ENCODE measurements around the gene CRYBG3. TPM values are rescaled to one million over a fixed set of nuclear protein-coding genes. Genes with fewer than 3 reads are reported as not detected.

CRYBG3 gene
- total and polyA plus RNA-seq, 4 experiments from 2014 or later, result 0.83 to 12.3 (median 7.5) TPM

GRCh38 chr3:97860364-97860763 lies 38.6 kb downstream of the CRYBG3 start:
- Mint-ChIP-seq H3K4me3 (no peak overlapping the region), H3K27ac (no peak overlapping the region), H3K27me3 (no peaks in the 10 kb centered on the region), H3K9me3 (peaks cover 0 to 8% (median 4%) of the 10 kb centered on the region in 8 donors), H3K4me1 (peaks cover 0 to 4% (median 2%) of the 10 kb centered on the region in 4 donors), H3K36me3 (peaks cover 8 to 28% of the 10 kb centered on the region in 2 donors)
- Histone ChIP-seq H3K9me3 (ENCODE audit: control insufficient read depth in 1 of 2, low read length in 2 of 2) (no peaks in the 10 kb centered on the region), H3K4me3 (ENCODE audit: low read length in 2 of 2) (no peak overlapping the region), H3K27me3 (ENCODE audit: insufficient read depth, low read length) (no peaks in the 10 kb centered on the region), H3K4me1 (ENCODE audit: insufficient read depth, low read length) (no peaks in the 10 kb centered on the region), H3K36me3 (ENCODE audit: insufficient read depth, low read length) (no peaks in the 10 kb centered on the region), H3K27ac (ENCODE audit: low read depth, low read length) (no peak overlapping the region)
- no peak for DNase-seq
- intact Hi-C loops (cut with micrococcal nuclease), result no loop called here
- POLR2A ChIA-PET (ENCODE audit: partially characterized antibody), result no interaction called here
- CTCF ChIA-PET (ENCODE audit: partially characterized antibody), result interaction anchor here (1.0 to 1.1 kb wide), 2 partner anchors 23 to 60 kb away, joined by 3 read pairs; no protein-coding TSS in a partner anchor

- no peaks in the 10 kb centered on the region for H3K27me3 Mint-ChIP-seq
- H3K36me3 Mint-ChIP-seq, result peaks cover 7 to 18% of the 10 kb centered on the region in 2 donors
- H3K27ac ChIP-seq (ENCODE audit: low read depth, low read length), result no peak overlapping the region
- peaks cover 0 to 4% (median 1%) of the 10 kb centered on the region in 8 donors for H3K9me3 Mint-ChIP-seq
- intact Hi-C loops (cut with micrococcal nuclease), result no loop called here
- H3K4me1 Mint-ChIP-seq, result peaks cover 0 to 4% (median 3%) of the 10 kb centered on the region in 4 donors
- H3K36me3 ChIP-seq (ENCODE audit: insufficient read depth, low read length), result no peaks in the 10 kb centered on the region
- H3K27me3 ChIP-seq (ENCODE audit: insufficient read depth, low read length), result no peaks in the 10 kb centered on the region
- H3K4me3 ChIP-seq (ENCODE audit: low read length in 2 of 2), result no peak overlapping the region
- ChIA-PET POLR2A (ENCODE audit: partially characterized antibody) (interaction anchor here (1.5 kb wide), 1 partner anchor 41 kb away, joined by 4 read pairs; the partner anchor contains the start of gene CRYBG3), CTCF (ENCODE audit: partially characterized antibody) (interaction anchor here (0.6 kb wide), 1 partner anchor 84 kb away, joined by 3 read pairs; no protein-coding TSS in a partner anchor)
- H3K4me1 ChIP-seq (ENCODE audit: insufficient read depth, low read length), result no peaks in the 10 kb centered on the region
- H3K9me3 ChIP-seq (ENCODE audit: control insufficient read depth in 1 of 2, low read length in 2 of 2), result no peaks in the 10 kb centered on the region
- no peak for DNase-seq
- H3K4me3 Mint-ChIP-seq, result no peak overlapping the region
- no peak overlapping the region for H3K27ac Mint-ChIP-seq
These were observed 40.8 kb downstream of the CRYBG3 start for GRCh38 chr3:97862582-97862981.

- no peak for DNase-seq
- Mint-ChIP-seq H3K4me3 (no peak overlapping the region), H3K27ac (no peak overlapping the region), H3K36me3 (peaks cover 6 to 15% of the 10 kb centered on the region in 2 donors), H3K27me3 (no peaks in the 10 kb centered on the region), H3K9me3 (peaks cover 0 to 2% (median 0%) of the 10 kb centered on the region in 8 donors), H3K4me1 (peaks cover 0 to 4% (median 3%) of the 10 kb centered on the region in 4 donors)
- intact Hi-C loops (cut with micrococcal nuclease), result no loop called here
- H3K4me3 ChIP-seq (ENCODE audit: low read length in 2 of 2), result no peak overlapping the region
- H3K27ac ChIP-seq (ENCODE audit: low read depth, low read length), result no peak overlapping the region
- H3K4me1 ChIP-seq (ENCODE audit: insufficient read depth, low read length), result no peaks in the 10 kb centered on the region
- ChIA-PET CTCF (ENCODE audit: partially characterized antibody) (interaction anchor here (0.6 to 1.3 kb wide), 2 partner anchors 24 to 84 kb away, joined by 3 read pairs; no protein-coding TSS in a partner anchor), POLR2A (ENCODE audit: partially characterized antibody) (interaction anchor here (1.5 kb wide), 1 partner anchor 41 kb away, joined by 4 read pairs; the partner anchor contains the start of gene CRYBG3)
- H3K27me3 ChIP-seq (ENCODE audit: insufficient read depth, low read length), result no peaks in the 10 kb centered on the region
- no peaks in the 10 kb centered on the region for H3K9me3 ChIP-seq (ENCODE audit: control insufficient read depth in 1 of 2, low read length in 2 of 2)
- H3K36me3 ChIP-seq (ENCODE audit: insufficient read depth, low read length), result no peaks in the 10 kb centered on the region
These were observed 41.2 kb downstream of the CRYBG3 start for GRCh38 chr3:97863031-97863430.

GRCh38 chr3:97863775-97864174 lies 42.0 kb downstream of the CRYBG3 start:
- no peak for DNase-seq
- peak overlapping the region in 1 of 8 donors; percentile 0 for H3K4me3 Mint-ChIP-seq
- Histone ChIP-seq H3K9me3 (ENCODE audit: control insufficient read depth in 1 of 2, low read length in 2 of 2) (no peaks in the 10 kb centered on the region), H3K27me3 (ENCODE audit: insufficient read depth, low read length) (no peaks in the 10 kb centered on the region), H3K4me3 (ENCODE audit: low read length in 2 of 2) (no peak overlapping the region), H3K36me3 (ENCODE audit: insufficient read depth, low read length) (no peaks in the 10 kb centered on the region), H3K27ac (ENCODE audit: low read depth, low read length) (no peak overlapping the region), H3K4me1 (ENCODE audit: insufficient read depth, low read length) (no peaks in the 10 kb centered on the region)
- peaks cover 5 to 12% of the 10 kb centered on the region in 2 donors for H3K36me3 Mint-ChIP-seq
- H3K27me3 Mint-ChIP-seq, result no peaks in the 10 kb centered on the region
- peaks cover 0 to 2% (median 0%) of the 10 kb centered on the region in 8 donors for H3K9me3 Mint-ChIP-seq
- ChIA-PET POLR2A (ENCODE audit: partially characterized antibody) (no interaction called here), CTCF (ENCODE audit: partially characterized antibody) (interaction anchor here (1.3 kb wide), 1 partner anchor 23 kb away, joined by 3 read pairs; no protein-coding TSS in a partner anchor)
- H3K4me1 Mint-ChIP-seq, result peaks cover 0 to 4% (median 3%) of the 10 kb centered on the region in 4 donors
- peak overlapping the region in 1 of 7 donors; percentile 47 for H3K27ac Mint-ChIP-seq
- intact Hi-C loops (cut with micrococcal nuclease), result no loop called here

- ChIA-PET POLR2A (ENCODE audit: partially characterized antibody) (interaction anchor here (2.4 kb wide), 1 partner anchor 49 kb away, joined by 19 read pairs; the partner anchor contains the start of gene CRYBG3), CTCF (ENCODE audit: partially characterized antibody) (interaction anchor here (1.8 kb wide), 1 partner anchor 151 kb away, joined by 6 read pairs; no protein-coding TSS in a partner anchor)
- H3K27me3 Mint-ChIP-seq, result no peaks in the 10 kb centered on the region
- DNase-seq, result no peak
- Histone ChIP-seq H3K4me1 (ENCODE audit: insufficient read depth, low read length) (peaks cover 18% of the 10 kb centered on the region), H3K27ac (ENCODE audit: low read depth, low read length) (no peak overlapping the region), H3K4me3 (ENCODE audit: low read length in 2 of 2) (no peak overlapping the region), H3K9me3 (ENCODE audit: control insufficient read depth in 1 of 2, low read length in 2 of 2) (no peaks in the 10 kb centered on the region), H3K27me3 (ENCODE audit: insufficient read depth, low read length) (no peaks in the 10 kb centered on the region), H3K36me3 (ENCODE audit: insufficient read depth, low read length) (no peaks in the 10 kb centered on the region)
- H3K36me3 Mint-ChIP-seq, result peaks cover 0 to 9% of the 10 kb centered on the region in 2 donors
- peaks cover 19 to 26% (median 22%) of the 10 kb centered on the region in 4 donors for H3K4me1 Mint-ChIP-seq
- H3K4me3 Mint-ChIP-seq, result peak overlapping the region in 1 of 8 donors; percentile 23
- H3K9me3 Mint-ChIP-seq, result peaks cover 0 to 2% (median 0%) of the 10 kb centered on the region in 8 donors
- intact Hi-C loops (cut with micrococcal nuclease), result loop anchor here (5.0 kb wide), 1 partner anchor 41 kb away; no protein-coding TSS in a partner anchor
- peak overlapping the region in 2 of 7 donors; percentile 0 for H3K27ac Mint-ChIP-seq
These were observed 49.4 kb downstream of the CRYBG3 start for GRCh38 chr3:97871186-97871585.

GRCh38 chr3:97871801-97872524 lies 50.2 kb downstream of the CRYBG3 start:
- Mint-ChIP-seq H3K9me3 (peaks cover 0 to under 1% (median 0%) of the 10 kb centered on the region in 8 donors), H3K4me3 (peak overlapping the region; percentile 33 to 86 (median 52)), H3K4me1 (peaks cover 18 to 26% (median 21%) of the 10 kb centered on the region in 4 donors), H3K27me3 (no peaks in the 10 kb centered on the region), H3K36me3 (peaks cover 0 to 9% of the 10 kb centered on the region in 2 donors), H3K27ac (peak overlapping the region; percentile 71 to 88 (median 81))
- no peak overlapping the region for H3K27ac ChIP-seq (ENCODE audit: low read depth, low read length)
- H3K27me3 ChIP-seq (ENCODE audit: insufficient read depth, low read length), result no peaks in the 10 kb centered on the region
- H3K36me3 ChIP-seq (ENCODE audit: insufficient read depth, low read length), result no peaks in the 10 kb centered on the region
- intact Hi-C loops (cut with micrococcal nuclease), result loop anchor here (2.0 to 5.0 kb wide), 2 partner anchors 40 to 51 kb away; no protein-coding TSS in a partner anchor
- DNase-seq, result peak; percentile 17 to 58 (median 30)
- ChIA-PET CTCF (ENCODE audit: partially characterized antibody) (interaction anchor here (0.6 to 2.5 kb wide), 8 partner anchors 11 to 150 kb away, joined by 3 to 9 read pairs (median 4); no protein-coding TSS in a partner anchor), POLR2A (ENCODE audit: partially characterized antibody) (interaction anchor here (1.1 to 2.4 kb wide), 4 partner anchors 11 to 108 kb away, joined by 3 to 19 read pairs (median 7); partner anchors contain the start of genes ARL6 and CRYBG3)
- no peak overlapping the region for H3K4me3 ChIP-seq (ENCODE audit: low read length in 2 of 2)
- H3K4me1 ChIP-seq (ENCODE audit: insufficient read depth, low read length), result peaks cover 18% of the 10 kb centered on the region
- no peaks in the 10 kb centered on the region for H3K9me3 ChIP-seq (ENCODE audit: control insufficient read depth in 1 of 2, low read length in 2 of 2)

All from CD4-positive, alpha-beta memory T cell (primary cell).